Measurements from ENCODE around the gene CADM1.

CADM1 gene

GRCh38 chr11:115409116-115409670 lies 95.0 kb downstream of the CADM1 start:
- in situ Hi-C loops (cut with MboI; ENCODE audit: low sequenced_read_pairs), result no loop called here

- in situ Hi-C loops (cut with MboI; ENCODE audit: low sequenced_read_pairs), result no loop called here
Measured at GRCh38 chr11:115408036-115408921, 95.9 kb downstream of the CADM1 start.

GRCh38 chr11:115407496-115407895 lies 96.7 kb downstream of the CADM1 start:
- in situ Hi-C loops (cut with MboI; ENCODE audit: low sequenced_read_pairs), result no loop called here

- in situ Hi-C loops (cut with MboI; ENCODE audit: low sequenced_read_pairs), result no loop called here
Measured at GRCh38 chr11:115406404-115406803, 97.8 kb downstream of the CADM1 start.

- in situ Hi-C loops (cut with MboI; ENCODE audit: low sequenced_read_pairs), result no loop called here
Measured at GRCh38 chr11:115398333-115399080, 105.7 kb downstream of the CADM1 start.

GRCh38 chr11:115396533-115396932 lies 107.7 kb downstream of the CADM1 start:
- in situ Hi-C loops (cut with MboI; ENCODE audit: low sequenced_read_pairs), result no loop called here

GRCh38 chr11:115393950-115394349 lies 110.3 kb downstream of the CADM1 start:
- in situ Hi-C loops (cut with MboI; ENCODE audit: low sequenced_read_pairs), result no loop called here

- in situ Hi-C loops (cut with MboI; ENCODE audit: low sequenced_read_pairs), result no loop called here
Measured at GRCh38 chr11:115391598-115391997, 112.6 kb downstream of the CADM1 start.

GRCh38 chr11:115391160-115391559 lies 113.1 kb downstream of the CADM1 start:
- in situ Hi-C loops (cut with MboI; ENCODE audit: low sequenced_read_pairs), result no loop called here

GRCh38 chr11:115390441-115390840 lies 113.8 kb downstream of the CADM1 start:
- in situ Hi-C loops (cut with MboI; ENCODE audit: low sequenced_read_pairs), result no loop called here

- in situ Hi-C loops (cut with MboI; ENCODE audit: low sequenced_read_pairs), result no loop called here
Measured at GRCh38 chr11:115389790-115390189, 114.4 kb downstream of the CADM1 start.

GRCh38 chr11:115385226-115385625 lies 119.0 kb downstream of the CADM1 start:
- in situ Hi-C loops (cut with MboI; ENCODE audit: low sequenced_read_pairs), result no loop called here

- in situ Hi-C loops (cut with MboI; ENCODE audit: low sequenced_read_pairs), result no loop called here
Measured at GRCh38 chr11:115384236-115384635, 120.0 kb downstream of the CADM1 start.

GRCh38 chr11:115383431-115383830 lies 120.8 kb downstream of the CADM1 start:
- in situ Hi-C loops (cut with MboI; ENCODE audit: low sequenced_read_pairs), result no loop called here

GRCh38 chr11:115379528-115379927 lies 124.7 kb downstream of the CADM1 start:
- in situ Hi-C loops (cut with MboI; ENCODE audit: low sequenced_read_pairs), result no loop called here

GRCh38 chr11:115378557-115378956 lies 125.7 kb downstream of the CADM1 start:
- in situ Hi-C loops (cut with MboI; ENCODE audit: low sequenced_read_pairs), result no loop called here

- in situ Hi-C loops (cut with MboI; ENCODE audit: low sequenced_read_pairs), result no loop called here
Measured at GRCh38 chr11:115377882-115378296, 126.3 kb downstream of the CADM1 start.

GRCh38 chr11:115368616-115369015 lies 135.6 kb downstream of the CADM1 start:
- in situ Hi-C loops (cut with MboI; ENCODE audit: low sequenced_read_pairs), result no loop called here

- in situ Hi-C loops (cut with MboI; ENCODE audit: low sequenced_read_pairs), result no loop called here
Measured at GRCh38 chr11:115366826-115367225, 137.4 kb downstream of the CADM1 start.

- in situ Hi-C loops (cut with MboI; ENCODE audit: low sequenced_read_pairs), result no loop called here
Measured at GRCh38 chr11:115365907-115366306, 138.3 kb downstream of the CADM1 start.

- in situ Hi-C loops (cut with MboI; ENCODE audit: low sequenced_read_pairs), result no loop called here
Measured at GRCh38 chr11:115364896-115365295, 139.3 kb downstream of the CADM1 start.

GRCh38 chr11:115363921-115364320 lies 140.3 kb downstream of the CADM1 start:
- in situ Hi-C loops (cut with MboI; ENCODE audit: low sequenced_read_pairs), result no loop called here
